ENCODE measurements around the gene CCDC50. TPM values are rescaled to one million over a fixed set of nuclear protein-coding genes. Genes with fewer than 3 reads are reported as not detected.

The CCDC50 gene
- total and polyA plus RNA-seq, 2 of the 8 experiments (the other 6 are each of a cell fraction or from before 2014, with no cell fraction given): 7.3 to 19.2 TPM

- no peak for FAIRE-seq
- H2BK5ac ChIP-seq (ENCODE audit: low read depth, low read length): no peak overlapping the region
- H2BK12ac ChIP-seq (ENCODE audit: low read depth, low read length): no peak overlapping the region
- H2BK120ac ChIP-seq (replicated peaks; ENCODE audit: low read depth, low read length): no peak overlapping the region
- no peak overlapping the region for H3K56ac ChIP-seq (replicated peaks; ENCODE audit: insufficient read length, low read depth, low read length)
- H3K79me1 ChIP-seq (ENCODE audit: low read depth, low read length): no peaks in the 10 kb centered on the region
- no peaks in the 10 kb centered on the region; the same call in 1 of the 2 replicates for H3K23me2 ChIP-seq (ENCODE audit: low read depth, low read length)
- no peaks in the 10 kb centered on the region for H3K4me1 ChIP-seq (replicated peaks in 1 of 4; ENCODE audit: control insufficient read depth in 3 of 4, insufficient read depth in 4 of 4, low read length in 3 of 4)
- H3K4me3 ChIP-seq (ENCODE audit: extremely low read depth in 1 of 4, insufficient read depth in 2 of 4, low read depth in 3 of 4, low read length in 4 of 4): no peak overlapping the region
- no peak overlapping the region for H3K14ac ChIP-seq (ENCODE audit: insufficient read length)
- H2BK20ac ChIP-seq (ENCODE audit: low read length): no peak overlapping the region
- no peak overlapping the region for H3K9ac ChIP-seq (replicated peaks in 1 of 4; ENCODE audit: extremely low read depth in 1 of 4, low read depth in 3 of 4, low read length in 3 of 4)
- no peak overlapping the region for H3K4ac ChIP-seq (replicated peaks; ENCODE audit: insufficient read length, low read depth, low read length)
- H3K23ac ChIP-seq (ENCODE audit: insufficient read length): no peak overlapping the region
- H4K8ac ChIP-seq (ENCODE audit: extremely low read depth, insufficient read depth, low read length): no peak overlapping the region
- no peak overlapping the region for H4K5ac ChIP-seq (ENCODE audit: insufficient read length, low read depth, low read length)
- H3K79me2 ChIP-seq (ENCODE audit: control insufficient read depth in 1 of 2, insufficient read depth in 2 of 2, low read length in 2 of 2): no peaks in the 10 kb centered on the region
- no peaks in the 10 kb centered on the region for H3K27me3 ChIP-seq (replicated peaks in 1 of 4; ENCODE audit: control insufficient read depth in 3 of 4, extremely low read depth in 1 of 4, insufficient read depth in 3 of 4, low read length in 3 of 4)
- POLR2A ChIA-PET (ENCODE audit: partially characterized antibody): no interaction called here
- no peak overlapping the region for H2AK5ac ChIP-seq (ENCODE audit: low read depth, low read length)
- H4K20me1 ChIP-seq (replicated peaks in 1 of 2; ENCODE audit: control insufficient read depth in 1 of 2, insufficient read depth in 2 of 2, low read length in 2 of 2): no peaks in the 10 kb centered on the region
- DNase-seq (ENCODE audit: low read depth in 1 of 2, low spot score in 2 of 2): no peak
- H3K9me3 ChIP-seq (ENCODE audit: insufficient read depth in 2 of 2, low read depth in 1 of 2, low read length in 1 of 2): no peaks in the 10 kb centered on the region
- no peak overlapping the region for H2BK15ac ChIP-seq (ENCODE audit: low read length)
- no peak overlapping the region for H3K18ac ChIP-seq (ENCODE audit: extremely low read depth, low read length)
- CTCF ChIA-PET (ENCODE audit: partially characterized antibody): interaction anchor here (0.6 kb wide), 1 partner anchor 63 kb away, joined by 3 read pairs; no protein-coding TSS in a partner anchor
- WGBS, 2 experiments (ENCODE audit: extremely low coverage in 1 of 2, insufficient coverage in 1 of 2, insufficient read length in 1 of 2, insufficient replicate concordance in 2 of 2, low coverage in 1 of 2, low lambda C conversion rate in 2 of 2, missing lambda C conversion rate in 1 of 2): 94% methylated on average over 2 of the region's 2 CpGs; no CpG with 5 or more reads in 1 of the 2 experiments
- no peaks in the 10 kb centered on the region for H3K36me3 ChIP-seq (ENCODE audit: control insufficient read depth in 2 of 4, insufficient read depth in 4 of 4, low read length in 3 of 4)
- no peak overlapping the region for H3K4me2 ChIP-seq (ENCODE audit: insufficient read depth in 1 of 2, low read depth in 2 of 2, low read length in 2 of 2)
- H3K27ac ChIP-seq (ENCODE audit: low read depth, low read length): no peak overlapping the region
- no peak overlapping the region for H2AFZ ChIP-seq (ENCODE audit: low read length)
- H4K91ac ChIP-seq (replicated peaks; ENCODE audit: insufficient read length, low read length): no peak overlapping the region
- TF ChIP-seq SAP30 (IDR thresholded peaks at IDR 0.05; ENCODE audit: insufficient read depth, insufficient replicate concordance, low read length) (no peak), SIRT6 (IDR thresholded peaks at IDR 0.05; ENCODE audit: low read length) (no peak), MAFK (IDR thresholded peaks at IDR 0.05; ENCODE audit: low read depth, low read length) (no peak), HDAC6 (IDR thresholded peaks at IDR 0.05; ENCODE audit: low read depth, low read length) (no peak), KDM5A (IDR thresholded peaks at IDR 0.05; ENCODE audit: low read length) (no peak), POLR2AphosphoS5 (IDR thresholded peaks at IDR 0.05; ENCODE audit: low read depth, low read length) (no peak), POU5F1 (IDR thresholded peaks at IDR 0.05; ENCODE audit: low read depth, low read length) (no peak), SP2 (IDR thresholded peaks at IDR 0.05; ENCODE audit: low read length) (no peak), FOSL1 (IDR thresholded peaks at IDR 0.05; ENCODE audit: insufficient read depth, low read depth, low read length) (no peak)
- TF ChIP-seq, protein P1, sequence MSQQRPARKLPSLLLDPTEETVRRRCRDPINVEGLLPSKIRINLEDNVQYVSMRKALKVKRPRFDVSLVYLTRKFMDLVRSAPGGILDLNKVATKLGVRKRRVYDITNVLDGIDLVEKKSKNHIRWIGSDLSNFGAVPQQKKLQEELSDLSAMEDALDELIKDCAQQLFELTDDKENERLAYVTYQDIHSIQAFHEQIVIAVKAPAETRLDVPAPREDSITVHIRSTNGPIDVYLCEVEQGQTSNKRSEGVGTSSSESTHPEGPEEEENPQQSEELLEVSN (IDR thresholded peaks at IDR 0.05): no peak
Observed at GRCh38 chr3:191438150-191438814, 109.1 kb downstream of the CCDC50 start.

All from H1 (cell line).